IMR-90 (cell line): ENCODE results near the gene PRKN.

Experiments
- RCOR1 ChIP-seq: IDR thresholded peaks from 2 replicates; pipeline ENCODE4 v1.6.1; 2012; ENCODE audit warnings: mild to moderate bottlenecking, low read length, improper control_type of control experiment; ENCODE audit not compliant: insufficient replicate concordance
- TF ChIP-seq, protein P1 (sequence below): conservative IDR thresholded peaks from 2 replicates; pipeline ENCODE4 v1.5.1; 2012; ENCODE audit warnings: mild to moderate bottlenecking, low read depth, low read length, improper control_type of control experiment

DNA sequence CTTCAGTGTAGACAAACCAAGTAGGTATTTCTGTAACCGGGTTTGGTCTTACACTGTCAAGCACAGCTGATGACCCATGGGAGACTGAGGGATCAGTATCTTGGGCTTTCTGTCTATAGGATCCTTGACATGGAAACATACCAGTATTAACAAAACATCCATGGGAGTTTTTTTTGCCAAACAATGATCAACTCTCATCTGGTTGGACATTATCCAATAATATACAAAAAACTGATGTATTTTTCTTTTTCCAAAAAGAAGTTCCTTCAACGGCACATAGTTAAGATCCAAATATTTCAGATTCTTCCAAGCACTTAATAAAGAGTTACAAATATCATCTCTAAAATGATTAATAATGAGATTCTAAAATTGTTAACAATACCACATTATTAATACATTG lies 459.9 kb downstream of the PRKN start:
- TF ChIP-seq, protein P1, sequence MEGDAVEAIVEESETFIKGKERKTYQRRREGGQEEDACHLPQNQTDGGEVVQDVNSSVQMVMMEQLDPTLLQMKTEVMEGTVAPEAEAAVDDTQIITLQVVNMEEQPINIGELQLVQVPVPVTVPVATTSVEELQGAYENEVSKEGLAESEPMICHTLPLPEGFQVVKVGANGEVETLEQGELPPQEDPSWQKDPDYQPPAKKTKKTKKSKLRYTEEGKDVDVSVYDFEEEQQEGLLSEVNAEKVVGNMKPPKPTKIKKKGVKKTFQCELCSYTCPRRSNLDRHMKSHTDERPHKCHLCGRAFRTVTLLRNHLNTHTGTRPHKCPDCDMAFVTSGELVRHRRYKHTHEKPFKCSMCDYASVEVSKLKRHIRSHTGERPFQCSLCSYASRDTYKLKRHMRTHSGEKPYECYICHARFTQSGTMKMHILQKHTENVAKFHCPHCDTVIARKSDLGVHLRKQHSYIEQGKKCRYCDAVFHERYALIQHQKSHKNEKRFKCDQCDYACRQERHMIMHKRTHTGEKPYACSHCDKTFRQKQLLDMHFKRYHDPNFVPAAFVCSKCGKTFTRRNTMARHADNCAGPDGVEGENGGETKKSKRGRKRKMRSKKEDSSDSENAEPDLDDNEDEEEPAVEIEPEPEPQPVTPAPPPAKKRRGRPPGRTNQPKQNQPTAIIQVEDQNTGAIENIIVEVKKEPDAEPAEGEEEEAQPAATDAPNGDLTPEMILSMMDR: no peak
- no peak for TF ChIP-seq RCOR1
